Panc1 (cell line): ENCODE measurements around the gene WARS2. TPM values are rescaled to one million over a fixed set of nuclear protein-coding genes. Genes with fewer than 3 reads are reported as not detected.
"Not testable (repeated sequence)": the region's sequence is repeated elsewhere in the genome, so short reads cannot be mapped to it uniquely, and the experiment has no call there.

ENCODE experiments used
- ATAC-seq: fragments of 200-7000 bp; cut with Tn5 transposase; 2 replicates; pipeline ENCODE4 v1.9.1; 2020; ENCODE audit warnings: mild to moderate bottlenecking, moderate library complexity
- BruUV-seq: library from RNA; stranded (reverse); fragments of 400-500 nt; replicated peaks from 2 replicates; lab custom pipeline; 2021; lab: Mats Ljungman, UMichigan
- CTCF ChIA-PET: fragments of 300-600 bp; sonication (Branson Sonifier 250); formaldehyde crosslinking; loops from one replicate; lab custom pipeline; 2022; ENCODE audit warnings: antibody characterized with exemption; lab: Charles Lee
- POLR2A ChIA-PET: fragments of 300-600 bp; sonication (Branson Sonifier 250); formaldehyde crosslinking; loops from one replicate; lab custom pipeline; 2022; ENCODE audit warnings: antibody characterized with exemption; lab: Charles Lee
- DNase-seq: peaks from one replicate; pipeline ENCODE4 v3.0.0-alpha.2; 2010; ENCODE audit warnings: low read depth, low spot score
- H3K27ac ChIP-seq: 2 replicates; pipeline ENCODE4 v1.5.1; 2011; ENCODE audit warnings: mild to moderate bottlenecking, low read length, inconsistent platforms
- H3K27me3 ChIP-seq: fragments of 200-500 bp; sonication (Bioruptor generic); 2 replicates; pipeline ENCODE4 v1.6.0; 2014; ENCODE audit warnings: low read length, inconsistent platforms; ENCODE audit not compliant: control insufficient read depth, insufficient read depth
- H3K36me3 ChIP-seq: fragments of 200-500 bp; sonication (Bioruptor generic); 2 replicates; pipeline ENCODE4 v1.5.1; 2014; ENCODE audit warnings: inconsistent platforms, mild to moderate bottlenecking, low read length, moderate library complexity; ENCODE audit not compliant: control insufficient read depth, insufficient read depth
- H3K4me1 ChIP-seq: 2 replicates; pipeline ENCODE4 v1.5.1; 2011; ENCODE audit warnings: inconsistent platforms, mild to moderate bottlenecking, low read length, moderate library complexity; ENCODE audit not compliant: control insufficient read depth, insufficient read depth
- H3K4me3 ChIP-seq, 2 experiments: 2 replicates each; pipeline ENCODE4 v1.5.1; 2011 to 2012; ENCODE audit warnings: low read depth in 2 of 2, low read length in 2 of 2, mild to moderate bottlenecking in 2 of 2, inconsistent platforms in 1 of 2, moderate library complexity in 1 of 2
- H3K9me3 ChIP-seq: fragments of 200-500 bp; sonication (Bioruptor generic); 2 replicates; pipeline ENCODE4 v1.5.1; 2014; ENCODE audit warnings: low read depth, mild to moderate bottlenecking, inconsistent platforms, low read length, moderate library complexity; ENCODE audit not compliant: control insufficient read depth, insufficient read depth
- POLR2AphosphoS5 ChIP-seq: IDR thresholded peaks from 2 replicates; pipeline ENCODE4 v1.6.1; 2012; ENCODE audit warnings: mild to moderate bottlenecking, low read depth, low read length, moderate library complexity
- SIN3A ChIP-seq: IDR thresholded peaks from 2 replicates; pipeline ENCODE4 v1.6.1; 2012; ENCODE audit warnings: low read depth, mild to moderate bottlenecking, low read length, moderate library complexity, borderline replicate concordance; ENCODE audit not compliant: insufficient read depth
- TCF7L2 ChIP-seq: IDR thresholded peaks from 2 replicates; pipeline ENCODE4 v1.6.1; 2011; ENCODE audit warnings: mild to moderate bottlenecking, low read depth, low read length, inconsistent platforms
- in situ Hi-C: cut with HindIII; loops from 2 replicates; pipeline ENCODE4 v1.10.0; 2016; ENCODE audit warnings: low sequenced_read_pairs, low pct_unique_long_range_greater_than_20kb
- intact Hi-C: fragments of 100-400 bp; cut with micrococcal nuclease; formaldehyde crosslinking; loops from one replicate; pipeline ENCODE4 v1.10.0; 2022; ENCODE audit not compliant: unreplicated experiment
- total RNA-seq: library from RNA; stranded (reverse); gene quantifications from one replicate; pipeline ENCODE4 v1.2.1, GENCODE V29; 2021; ENCODE audit not compliant: unreplicated experiment
- TF ChIP-seq, protein P1 (sequence below), 2 experiments: IDR thresholded peaks; 2 replicates each; pipeline ENCODE4 v1.6.1; 2011 to 2012; ENCODE audit warnings: low read depth in 2 of 2, control low read depth in 1 of 2, low read length in 1 of 2, mild to moderate bottlenecking in 1 of 2, moderate library complexity in 1 of 2; ENCODE audit not compliant: insufficient read depth in 1 of 2
- TF ChIP-seq, protein P2 (sequence below): fragments of 450-650 bp; IDR thresholded peaks from 2 replicates; pipeline ENCODE4 v1.5.1; 2017; ENCODE audit warnings: mild to moderate bottlenecking

WARS2 gene
- total RNA-seq, 1 experiment from 2014 or later = 6.6 TPM

DNA sequence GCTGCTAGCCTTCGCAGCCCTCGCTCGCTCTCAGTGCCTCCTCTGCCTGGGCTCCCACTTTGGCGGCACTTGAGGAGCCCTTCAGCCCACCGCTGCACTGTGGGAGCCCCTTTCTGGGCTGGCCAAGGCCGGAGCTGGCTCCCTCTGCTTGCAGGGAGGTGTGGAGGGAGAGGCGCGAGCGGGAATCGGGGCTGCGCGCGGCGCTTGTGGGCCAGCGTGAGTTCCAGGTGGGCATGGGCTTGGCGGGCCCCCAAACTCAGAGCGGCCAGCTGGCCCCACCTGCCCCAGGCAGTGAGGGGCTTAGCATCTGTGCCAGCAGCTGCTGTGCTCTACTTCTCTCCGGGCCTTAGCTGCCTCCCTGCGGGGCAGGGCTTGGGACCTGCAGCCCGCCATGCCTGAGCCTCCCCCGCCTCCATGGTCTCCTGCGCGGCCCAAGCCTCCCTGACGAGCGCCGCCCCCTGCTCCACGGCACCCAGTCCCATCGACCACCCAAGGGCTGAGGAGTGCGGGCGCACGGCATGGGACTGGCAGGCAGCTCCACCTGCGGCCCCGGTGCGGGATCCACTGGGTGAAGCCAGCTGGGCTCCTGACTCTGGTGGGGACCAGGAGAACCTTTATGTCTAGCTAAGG lies 31.0 kb upstream of the WARS2 start:
- H3K27me3 ChIP-seq, CTCF ChIA-PET, ATAC-seq, H3K27ac ChIP-seq, H3K4me3 ChIP-seq, BruUV-seq, H3K4me1 ChIP-seq, DNase-seq, POLR2A ChIA-PET, in situ Hi-C loops, H3K36me3 ChIP-seq, intact Hi-C loops, H3K9me3 ChIP-seq: not testable (repeated sequence)

DNA sequence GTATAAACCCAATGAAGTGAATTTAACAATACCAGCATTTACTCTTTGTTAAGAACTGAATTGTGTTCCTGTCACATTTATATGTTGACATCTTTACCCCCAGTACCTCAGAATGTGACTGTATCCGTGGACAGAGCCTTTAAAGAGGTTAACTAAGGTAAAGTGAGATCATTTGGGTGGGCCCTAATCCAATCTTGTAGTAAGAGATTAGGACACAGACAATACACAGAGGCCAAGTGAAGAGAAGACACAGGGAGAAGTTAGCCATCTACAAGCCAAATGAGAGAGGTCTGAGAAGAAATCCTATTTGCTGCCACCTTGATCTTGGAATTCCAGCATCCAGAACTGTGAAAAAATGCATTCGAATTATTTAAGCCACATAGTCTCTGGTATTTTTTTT lies 22.9 kb upstream of the WARS2 start:
- Histone ChIP-seq H3K27me3 (no peaks in the 10 kb centered on the region), H3K27ac (no peak overlapping the region), H3K36me3 (no peaks in the 10 kb centered on the region; the same call in 1 of the 2 replicates), H3K4me3 (no peak overlapping the region), H3K9me3 (no peaks in the 10 kb centered on the region), H3K4me1 (no peaks in the 10 kb centered on the region)
- CTCF ChIA-PET = no interaction called here
- DNase-seq = no peak
- intact Hi-C loops = no loop called here
- TF ChIP-seq POLR2AphosphoS5 = no peak
- TF ChIP-seq, protein P1, sequence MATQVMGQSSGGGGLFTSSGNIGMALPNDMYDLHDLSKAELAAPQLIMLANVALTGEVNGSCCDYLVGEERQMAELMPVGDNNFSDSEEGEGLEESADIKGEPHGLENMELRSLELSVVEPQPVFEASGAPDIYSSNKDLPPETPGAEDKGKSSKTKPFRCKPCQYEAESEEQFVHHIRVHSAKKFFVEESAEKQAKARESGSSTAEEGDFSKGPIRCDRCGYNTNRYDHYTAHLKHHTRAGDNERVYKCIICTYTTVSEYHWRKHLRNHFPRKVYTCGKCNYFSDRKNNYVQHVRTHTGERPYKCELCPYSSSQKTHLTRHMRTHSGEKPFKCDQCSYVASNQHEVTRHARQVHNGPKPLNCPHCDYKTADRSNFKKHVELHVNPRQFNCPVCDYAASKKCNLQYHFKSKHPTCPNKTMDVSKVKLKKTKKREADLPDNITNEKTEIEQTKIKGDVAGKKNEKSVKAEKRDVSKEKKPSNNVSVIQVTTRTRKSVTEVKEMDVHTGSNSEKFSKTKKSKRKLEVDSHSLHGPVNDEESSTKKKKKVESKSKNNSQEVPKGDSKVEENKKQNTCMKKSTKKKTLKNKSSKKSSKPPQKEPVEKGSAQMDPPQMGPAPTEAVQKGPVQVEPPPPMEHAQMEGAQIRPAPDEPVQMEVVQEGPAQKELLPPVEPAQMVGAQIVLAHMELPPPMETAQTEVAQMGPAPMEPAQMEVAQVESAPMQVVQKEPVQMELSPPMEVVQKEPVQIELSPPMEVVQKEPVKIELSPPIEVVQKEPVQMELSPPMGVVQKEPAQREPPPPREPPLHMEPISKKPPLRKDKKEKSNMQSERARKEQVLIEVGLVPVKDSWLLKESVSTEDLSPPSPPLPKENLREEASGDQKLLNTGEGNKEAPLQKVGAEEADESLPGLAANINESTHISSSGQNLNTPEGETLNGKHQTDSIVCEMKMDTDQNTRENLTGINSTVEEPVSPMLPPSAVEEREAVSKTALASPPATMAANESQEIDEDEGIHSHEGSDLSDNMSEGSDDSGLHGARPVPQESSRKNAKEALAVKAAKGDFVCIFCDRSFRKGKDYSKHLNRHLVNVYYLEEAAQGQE (IDR thresholded peaks at IDR 0.05; ENCODE audit: insufficient read depth in 1 of 2, low read depth in 2 of 2, low read length in 1 of 2) = no peak
- TF ChIP-seq SIN3A = no peak
- TF ChIP-seq, protein P2, sequence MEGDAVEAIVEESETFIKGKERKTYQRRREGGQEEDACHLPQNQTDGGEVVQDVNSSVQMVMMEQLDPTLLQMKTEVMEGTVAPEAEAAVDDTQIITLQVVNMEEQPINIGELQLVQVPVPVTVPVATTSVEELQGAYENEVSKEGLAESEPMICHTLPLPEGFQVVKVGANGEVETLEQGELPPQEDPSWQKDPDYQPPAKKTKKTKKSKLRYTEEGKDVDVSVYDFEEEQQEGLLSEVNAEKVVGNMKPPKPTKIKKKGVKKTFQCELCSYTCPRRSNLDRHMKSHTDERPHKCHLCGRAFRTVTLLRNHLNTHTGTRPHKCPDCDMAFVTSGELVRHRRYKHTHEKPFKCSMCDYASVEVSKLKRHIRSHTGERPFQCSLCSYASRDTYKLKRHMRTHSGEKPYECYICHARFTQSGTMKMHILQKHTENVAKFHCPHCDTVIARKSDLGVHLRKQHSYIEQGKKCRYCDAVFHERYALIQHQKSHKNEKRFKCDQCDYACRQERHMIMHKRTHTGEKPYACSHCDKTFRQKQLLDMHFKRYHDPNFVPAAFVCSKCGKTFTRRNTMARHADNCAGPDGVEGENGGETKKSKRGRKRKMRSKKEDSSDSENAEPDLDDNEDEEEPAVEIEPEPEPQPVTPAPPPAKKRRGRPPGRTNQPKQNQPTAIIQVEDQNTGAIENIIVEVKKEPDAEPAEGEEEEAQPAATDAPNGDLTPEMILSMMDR = no peak
- no peak for TF ChIP-seq TCF7L2
- POLR2A ChIA-PET = no interaction called here
- in situ Hi-C loops = no loop called here
- no peak for ATAC-seq
- BruUV-seq = no TSS peak

DNA sequence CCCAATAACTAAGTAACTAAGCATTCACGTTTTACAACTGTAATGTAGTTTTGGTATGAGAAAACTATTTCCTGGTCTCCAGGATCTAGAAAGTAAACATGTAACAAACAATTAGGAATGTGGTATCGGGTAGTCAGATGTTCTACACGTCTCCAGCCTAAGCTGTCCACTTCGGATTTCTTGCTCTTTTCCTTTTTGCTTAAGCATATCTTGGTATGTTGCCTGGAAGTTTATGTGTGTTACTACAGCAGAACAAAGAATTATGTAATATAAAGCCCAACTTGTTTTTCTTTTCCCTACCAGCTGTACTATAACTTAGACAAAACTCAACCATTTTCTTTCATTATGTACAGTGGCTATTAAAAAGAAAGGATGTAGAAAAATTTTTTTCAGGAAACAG lies 20.4 kb upstream of the WARS2 start:
- POLR2A ChIA-PET = no interaction called here
- TF ChIP-seq POLR2AphosphoS5 = no peak
- no peak for TF ChIP-seq SIN3A
- TF ChIP-seq TCF7L2 = no peak
- TF ChIP-seq, protein P1 (IDR thresholded peaks at IDR 0.05; ENCODE audit: insufficient read depth in 1 of 2, low read depth in 2 of 2, low read length in 1 of 2) = no peak
- TF ChIP-seq, protein P2 = no peak
- no TSS peak for BruUV-seq

More for the DNA sequence above, 20.4 kb upstream of the WARS2 start:
- Histone ChIP-seq H3K27me3 (no peaks in the 10 kb centered on the region), H3K9me3 (no peaks in the 10 kb centered on the region), H3K4me1 (no peaks in the 10 kb centered on the region), H3K27ac (no peak overlapping the region), H3K36me3 (no peaks in the 10 kb centered on the region; the same call in 1 of the 2 replicates), H3K4me3 (no peak overlapping the region)
- CTCF ChIA-PET = no interaction called here
- ATAC-seq (no peak), DNase-seq (no peak)
- intact Hi-C loops (no loop called here), in situ Hi-C loops (no loop called here)
